IPS DF 6.9 (cell line): ENCODE measurements around the gene KIFAP3.
"Not testable (repeated sequence)": the region's sequence is repeated elsewhere in the genome, so short reads cannot be mapped to it uniquely, and the experiment has no call there.

Source experiments
- DNase-seq: peaks from one replicate; pipeline ENCODE4 v3.0.0-alpha.2; 2013; ENCODE audit warnings: low read depth, low spot score
- H3K27ac ChIP-seq: one replicate; pipeline ENCODE4 v1.5.1; 2013; ENCODE audit warnings: low read length, control low read depth
- H3K27me3 ChIP-seq: 2 replicates; pipeline ENCODE4 v1.6.1; 2013; ENCODE audit warnings: mild to moderate bottlenecking, low read length; ENCODE audit not compliant: control insufficient read depth, insufficient read depth
- H3K36me3 ChIP-seq: 2 replicates; pipeline ENCODE4 v1.6.1; 2013; ENCODE audit warnings: low read length; ENCODE audit not compliant: control insufficient read depth, insufficient read depth
- H3K4me1 ChIP-seq: 2 replicates; pipeline ENCODE4 v1.6.1; 2013; ENCODE audit warnings: low read length; ENCODE audit not compliant: control insufficient read depth, insufficient read depth
- H3K4me3 ChIP-seq: 2 replicates; pipeline ENCODE4 v1.5.1; 2013; ENCODE audit warnings: mild to moderate bottlenecking, low read length
- H3K9me3 ChIP-seq: 2 replicates; pipeline ENCODE4 v1.6.1; 2013; ENCODE audit warnings: low read length, inconsistent platforms; ENCODE audit not compliant: control insufficient read depth, insufficient read depth
- WGBS: extraction: QIAGEN DNeasy Blood & Tissue Kit; methylation state at CpG from one replicate; pipeline ENCODE4 v1.1.7; 2013; ENCODE audit warnings: mixed read lengths, missing lambda C conversion rate; ENCODE audit not compliant: insufficient read length, insufficient coverage; 5-methylcytosine and 5-hydroxymethylcytosine counted together

The KIFAP3 gene

GRCh38 chr1:169874229-169874628 lies 200.3 kb downstream of the KIFAP3 start:
- DNase-seq: no peak
- Histone ChIP-seq H3K9me3 (no peaks in the 10 kb centered on the region), H3K4me1 (no peaks in the 10 kb centered on the region), H3K4me3 (no peak overlapping the region), H3K27ac (no peak overlapping the region), H3K36me3 (peaks cover 10% of the 10 kb centered on the region), H3K27me3 (no peaks in the 10 kb centered on the region)
- no CpG with 5 or more reads among the region's 3 CpGs for WGBS

GRCh38 chr1:169873582-169874199 lies 200.8 kb downstream of the KIFAP3 start:
- no peak overlapping the region for H3K27ac ChIP-seq
- no CpG with 5 or more reads among the region's 3 CpGs for WGBS
- H3K4me1 ChIP-seq: no peaks in the 10 kb centered on the region
- no peaks in the 10 kb centered on the region for H3K27me3 ChIP-seq
- DNase-seq: no peak
- H3K4me3 ChIP-seq: no peak overlapping the region
- no peaks in the 10 kb centered on the region for H3K9me3 ChIP-seq
- H3K36me3 ChIP-seq: peaks cover 12% of the 10 kb centered on the region

- H3K4me3 ChIP-seq: no peak overlapping the region
- H3K27ac ChIP-seq: no peak overlapping the region
- DNase-seq: no peak
- no peaks in the 10 kb centered on the region for H3K27me3 ChIP-seq
- no peaks in the 10 kb centered on the region for H3K9me3 ChIP-seq
- H3K4me1 ChIP-seq: no peaks in the 10 kb centered on the region
- peaks cover 13% of the 10 kb centered on the region for H3K36me3 ChIP-seq
Measured at GRCh38 chr1:169872906-169873305, 201.6 kb downstream of the KIFAP3 start.

GRCh38 chr1:169871988-169872387 lies 202.5 kb downstream of the KIFAP3 start:
- H3K27me3 ChIP-seq, H3K4me3 ChIP-seq, H3K27ac ChIP-seq, H3K4me1 ChIP-seq, H3K9me3 ChIP-seq, DNase-seq: not testable (repeated sequence)
- H3K36me3 ChIP-seq: peaks cover 13% of the 10 kb centered on the region
- WGBS: no CpG with 5 or more reads among the region's 3 CpGs
